ENCODE measurements around the gene ANO1. TPM values are rescaled to one million over a fixed set of nuclear protein-coding genes. Genes with fewer than 3 reads are reported as not detected.

Gene ANO1
- total RNA-seq, 1 donor from 2014 or later: 1.1 TPM

DNA sequence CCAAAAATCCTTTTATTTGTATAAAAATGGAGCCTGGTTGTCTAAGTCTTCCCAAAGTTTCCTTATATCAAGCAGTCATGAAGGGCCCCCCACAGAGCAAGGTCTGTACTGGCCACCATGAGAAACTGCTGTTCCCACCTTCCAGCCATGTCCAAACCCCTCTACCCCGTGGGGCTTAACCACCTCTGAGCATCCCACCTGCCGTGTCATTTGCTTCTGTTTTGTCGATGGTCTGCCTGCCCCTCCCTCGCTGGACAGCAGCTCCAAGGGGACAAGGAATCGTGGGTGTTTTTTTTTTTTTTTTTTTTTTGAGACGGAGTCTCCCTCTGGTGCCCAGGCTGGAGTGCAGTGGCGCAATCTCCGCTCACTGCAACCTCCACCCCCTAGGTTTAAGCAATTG, 11.1 kb upstream of the ANO1 start:
- H3K36me3 ChIP-seq (ENCODE audit: control insufficient read depth, insufficient read depth, low read length): no peaks in the 10 kb centered on the region
- H3K4me3 ChIP-seq (ENCODE audit: low read depth, low read length): no peak overlapping the region
- TF ChIP-seq, protein P1, sequence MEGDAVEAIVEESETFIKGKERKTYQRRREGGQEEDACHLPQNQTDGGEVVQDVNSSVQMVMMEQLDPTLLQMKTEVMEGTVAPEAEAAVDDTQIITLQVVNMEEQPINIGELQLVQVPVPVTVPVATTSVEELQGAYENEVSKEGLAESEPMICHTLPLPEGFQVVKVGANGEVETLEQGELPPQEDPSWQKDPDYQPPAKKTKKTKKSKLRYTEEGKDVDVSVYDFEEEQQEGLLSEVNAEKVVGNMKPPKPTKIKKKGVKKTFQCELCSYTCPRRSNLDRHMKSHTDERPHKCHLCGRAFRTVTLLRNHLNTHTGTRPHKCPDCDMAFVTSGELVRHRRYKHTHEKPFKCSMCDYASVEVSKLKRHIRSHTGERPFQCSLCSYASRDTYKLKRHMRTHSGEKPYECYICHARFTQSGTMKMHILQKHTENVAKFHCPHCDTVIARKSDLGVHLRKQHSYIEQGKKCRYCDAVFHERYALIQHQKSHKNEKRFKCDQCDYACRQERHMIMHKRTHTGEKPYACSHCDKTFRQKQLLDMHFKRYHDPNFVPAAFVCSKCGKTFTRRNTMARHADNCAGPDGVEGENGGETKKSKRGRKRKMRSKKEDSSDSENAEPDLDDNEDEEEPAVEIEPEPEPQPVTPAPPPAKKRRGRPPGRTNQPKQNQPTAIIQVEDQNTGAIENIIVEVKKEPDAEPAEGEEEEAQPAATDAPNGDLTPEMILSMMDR (IDR thresholded peaks at IDR 0.05; ENCODE audit: insufficient read depth, low read length, poor library complexity, severe bottlenecking): no peak
- H3K27me3 ChIP-seq (ENCODE audit: control insufficient read depth, insufficient read depth, low read length): peaks cover 25% of the 10 kb centered on the region
- no peak for DNase-seq (ENCODE audit: low read depth)

GRCh38 chr11:70067591-70068341, 10.4 kb upstream of the ANO1 start:
- H3K36me3 ChIP-seq (ENCODE audit: control insufficient read depth, insufficient read depth, low read length): no peaks in the 10 kb centered on the region
- peaks cover 28% of the 10 kb centered on the region for H3K27me3 ChIP-seq (ENCODE audit: control insufficient read depth, insufficient read depth, low read length)
- DNase-seq (ENCODE audit: low read depth): no peak
- no peak overlapping the region for H3K4me3 ChIP-seq (ENCODE audit: low read depth, low read length)
- TF ChIP-seq, protein P1 (IDR thresholded peaks at IDR 0.05; ENCODE audit: insufficient read depth, low read length, poor library complexity, severe bottlenecking): no peak

DNA sequence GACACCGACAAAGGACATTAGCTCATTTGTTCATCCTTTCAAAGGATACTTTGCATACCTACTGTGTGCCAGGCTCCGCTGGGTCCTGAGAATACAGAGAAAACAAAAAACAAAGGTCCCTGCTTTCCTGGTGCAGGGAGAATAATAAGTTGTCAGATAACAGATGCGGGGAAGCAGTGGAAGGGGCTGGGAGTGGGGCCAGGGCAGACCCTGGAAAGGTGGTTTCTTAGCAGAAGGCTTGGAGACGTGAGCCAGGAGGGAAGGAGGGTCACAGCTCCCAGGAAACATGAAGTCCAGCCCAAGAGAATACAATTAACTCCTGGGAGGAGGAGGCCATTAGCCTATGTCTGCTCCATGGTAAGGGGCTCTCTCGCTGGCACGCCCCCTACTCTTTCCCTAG, 9.8 kb upstream of the ANO1 start:
- peaks cover 28% of the 10 kb centered on the region for H3K27me3 ChIP-seq (ENCODE audit: control insufficient read depth, insufficient read depth, low read length)
- H3K36me3 ChIP-seq (ENCODE audit: control insufficient read depth, insufficient read depth, low read length): no peaks in the 10 kb centered on the region
- TF ChIP-seq, protein P1 (IDR thresholded peaks at IDR 0.05; ENCODE audit: insufficient read depth, low read length, poor library complexity, severe bottlenecking): no peak
- no peak for DNase-seq (ENCODE audit: low read depth)
- no peak overlapping the region for H3K4me3 ChIP-seq (ENCODE audit: low read depth, low read length)

- Histone ChIP-seq H3K27me3 (ENCODE audit: control insufficient read depth, insufficient read depth, low read length) (peaks cover 28% of the 10 kb centered on the region), H3K4me3 (ENCODE audit: low read depth, low read length) (no peak overlapping the region), H3K36me3 (ENCODE audit: control insufficient read depth, insufficient read depth, low read length) (no peaks in the 10 kb centered on the region)
- TF ChIP-seq, protein P1 (IDR thresholded peaks at IDR 0.05; ENCODE audit: insufficient read depth, low read length, poor library complexity, severe bottlenecking): no peak
- no peak for DNase-seq (ENCODE audit: low read depth)
These were observed 9.2 kb upstream of the ANO1 start for GRCh38 chr11:70068950-70069349.

GRCh38 chr11:70070706-70071105, 7.4 kb upstream of the ANO1 start:
- Histone ChIP-seq H3K4me3 (ENCODE audit: low read depth, low read length) (no peak overlapping the region), H3K36me3 (ENCODE audit: control insufficient read depth, insufficient read depth, low read length) (no peaks in the 10 kb centered on the region)
- TF ChIP-seq, protein P1 (IDR thresholded peaks at IDR 0.05; ENCODE audit: insufficient read depth, low read length, poor library complexity, severe bottlenecking): no peak

DNA sequence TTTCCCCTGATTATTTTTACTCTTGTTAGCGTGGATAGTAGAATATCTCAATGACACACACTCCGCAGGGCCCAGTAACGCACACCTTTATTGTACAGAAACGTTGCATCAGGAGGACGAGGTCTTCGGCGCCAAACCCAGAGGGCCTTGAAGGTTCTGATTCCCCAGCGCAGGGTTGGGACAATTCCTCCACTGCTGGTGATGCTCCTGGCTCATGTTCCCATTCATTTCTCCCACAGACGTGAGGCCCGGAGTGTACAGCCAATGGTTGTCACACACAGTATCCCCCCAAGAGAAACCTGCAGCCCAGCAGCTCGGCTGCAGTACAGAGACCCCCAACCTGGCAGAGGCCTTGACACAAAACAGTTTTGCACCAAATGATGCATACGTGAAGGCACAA, 6.1 kb upstream of the ANO1 start:
- no peak for DNase-seq (ENCODE audit: low read depth)
- TF ChIP-seq, protein P1 (IDR thresholded peaks at IDR 0.05; ENCODE audit: insufficient read depth, low read length, poor library complexity, severe bottlenecking): no peak
- Histone ChIP-seq H3K27me3 (ENCODE audit: control insufficient read depth, insufficient read depth, low read length) (peaks cover 35% of the 10 kb centered on the region), H3K36me3 (ENCODE audit: control insufficient read depth, insufficient read depth, low read length) (no peaks in the 10 kb centered on the region), H3K4me3 (ENCODE audit: low read depth, low read length) (no peak overlapping the region)

More at GRCh38 chr11:70070706-70071105, 7.4 kb upstream of the ANO1 start:
- H3K27me3 ChIP-seq (ENCODE audit: control insufficient read depth, insufficient read depth, low read length): peaks cover 25% of the 10 kb centered on the region
- no peak for DNase-seq (ENCODE audit: low read depth)
